IPS-20b (cell line): ENCODE data around the gene CERS6.

Experiments
- H3K27ac ChIP-seq: one replicate; pipeline ENCODE4 v1.5.1; 2013; ENCODE audit warnings: low read length
- H3K27me3 ChIP-seq: 2 replicates; pipeline ENCODE4 v1.6.1; 2013; ENCODE audit warnings: mild to moderate bottlenecking, low read length, inconsistent platforms; ENCODE audit not compliant: insufficient read depth
- H3K36me3 ChIP-seq: 2 replicates; pipeline ENCODE4 v1.6.1; 2013; ENCODE audit warnings: low read depth, mild to moderate bottlenecking, inconsistent platforms, low read length, moderate library complexity; ENCODE audit not compliant: insufficient read depth
- H3K4me1 ChIP-seq: 2 replicates; pipeline ENCODE4 v1.6.1; 2013; ENCODE audit warnings: mild to moderate bottlenecking, control low read depth, inconsistent platforms, low read length, moderate library complexity; ENCODE audit not compliant: insufficient read depth
- H3K4me3 ChIP-seq: 2 replicates; pipeline ENCODE4 v1.5.1; 2013; ENCODE audit warnings: mild to moderate bottlenecking, low read length, inconsistent platforms
- H3K9ac ChIP-seq: 2 replicates; pipeline ENCODE4 v1.6.1; 2013; ENCODE audit warnings: low read depth, mild to moderate bottlenecking, inconsistent platforms, low read length, moderate library complexity
- H3K9me3 ChIP-seq: 2 replicates; pipeline ENCODE4 v1.6.1; 2013; ENCODE audit warnings: mild to moderate bottlenecking, low read depth, low read length, inconsistent platforms; ENCODE audit not compliant: insufficient read depth

The CERS6 gene

GRCh38 chr2:168810235-168810634, 354.2 kb downstream of the CERS6 start:
- Histone ChIP-seq H3K36me3 (no peaks in the 10 kb centered on the region), H3K4me3 (no peak overlapping the region), H3K27ac (no peak overlapping the region), H3K9me3 (no peaks in the 10 kb centered on the region), H3K4me1 (no peaks in the 10 kb centered on the region), H3K27me3 (no peaks in the 10 kb centered on the region), H3K9ac (no peak overlapping the region)

GRCh38 chr2:168811696-168812095, 355.6 kb downstream of the CERS6 start:
- Histone ChIP-seq H3K9me3 (no peaks in the 10 kb centered on the region), H3K4me3 (no peak overlapping the region), H3K36me3 (no peaks in the 10 kb centered on the region), H3K4me1 (no peaks in the 10 kb centered on the region), H3K27me3 (no peaks in the 10 kb centered on the region), H3K9ac (no peak overlapping the region), H3K27ac (no peak overlapping the region)

GRCh38 chr2:168814046-168814445, 358.0 kb downstream of the CERS6 start:
- H3K4me3 ChIP-seq: no peak overlapping the region
- H3K27ac ChIP-seq: no peak overlapping the region
- no peaks in the 10 kb centered on the region for H3K9me3 ChIP-seq
- no peaks in the 10 kb centered on the region for H3K4me1 ChIP-seq
- H3K36me3 ChIP-seq: no peaks in the 10 kb centered on the region
- H3K9ac ChIP-seq: no peak overlapping the region
- H3K27me3 ChIP-seq: no peaks in the 10 kb centered on the region

- H3K36me3 ChIP-seq: no peaks in the 10 kb centered on the region
- H3K9ac ChIP-seq: no peak overlapping the region
- H3K4me1 ChIP-seq: no peaks in the 10 kb centered on the region
- H3K4me3 ChIP-seq: no peak overlapping the region
- H3K27me3 ChIP-seq: no peaks in the 10 kb centered on the region
- no peaks in the 10 kb centered on the region for H3K9me3 ChIP-seq
- no peak overlapping the region for H3K27ac ChIP-seq
Observed at GRCh38 chr2:168814939-168815907, 359.2 kb downstream of the CERS6 start.

GRCh38 chr2:168816369-168816768, 360.3 kb downstream of the CERS6 start:
- H3K36me3 ChIP-seq: no peaks in the 10 kb centered on the region
- no peak overlapping the region for H3K4me3 ChIP-seq
- no peak overlapping the region for H3K9ac ChIP-seq
- no peaks in the 10 kb centered on the region for H3K27me3 ChIP-seq
- no peaks in the 10 kb centered on the region for H3K9me3 ChIP-seq
- H3K27ac ChIP-seq: no peak overlapping the region
- H3K4me1 ChIP-seq: no peaks in the 10 kb centered on the region

- H3K4me1 ChIP-seq: no peaks in the 10 kb centered on the region
- H3K27me3 ChIP-seq: no peaks in the 10 kb centered on the region
- H3K4me3 ChIP-seq: no peak overlapping the region
- H3K27ac ChIP-seq: no peak overlapping the region
- H3K9me3 ChIP-seq: no peaks in the 10 kb centered on the region
- H3K9ac ChIP-seq: no peak overlapping the region
- no peaks in the 10 kb centered on the region for H3K36me3 ChIP-seq
Observed at GRCh38 chr2:168819050-168819715, 363.1 kb downstream of the CERS6 start.

- Histone ChIP-seq H3K27me3 (no peaks in the 10 kb centered on the region), H3K36me3 (no peaks in the 10 kb centered on the region), H3K4me1 (no peaks in the 10 kb centered on the region), H3K9me3 (no peaks in the 10 kb centered on the region), H3K27ac (no peak overlapping the region), H3K4me3 (no peak overlapping the region), H3K9ac (no peak overlapping the region)
Observed at GRCh38 chr2:168819829-168820489, 363.9 kb downstream of the CERS6 start.

GRCh38 chr2:168821577-168821976, 365.5 kb downstream of the CERS6 start:
- Histone ChIP-seq H3K27me3 (no peaks in the 10 kb centered on the region), H3K9ac (no peak overlapping the region), H3K9me3 (no peaks in the 10 kb centered on the region), H3K4me1 (no peaks in the 10 kb centered on the region), H3K36me3 (no peaks in the 10 kb centered on the region), H3K27ac (no peak overlapping the region), H3K4me3 (no peak overlapping the region)

GRCh38 chr2:168821992-168822391, 365.9 kb downstream of the CERS6 start:
- H3K9ac ChIP-seq: no peak overlapping the region
- no peaks in the 10 kb centered on the region for H3K4me1 ChIP-seq
- no peaks in the 10 kb centered on the region for H3K9me3 ChIP-seq
- no peaks in the 10 kb centered on the region for H3K27me3 ChIP-seq
- no peak overlapping the region for H3K4me3 ChIP-seq
- H3K27ac ChIP-seq: no peak overlapping the region
- H3K36me3 ChIP-seq: no peaks in the 10 kb centered on the region
